Spleen (tissue), 11 donors: ENCODE measurements around the gene MED26. TPM values are rescaled to one million over a fixed set of nuclear protein-coding genes. Genes with fewer than 3 reads are reported as not detected.

Experiments used
- DNase-seq: peaks from one replicate; pipeline ENCODE4 v3.0.0-alpha.2; 2020
- H3K27ac ChIP-seq, 8 donors: fragments of 200-600 bp; sonication (generic) in 7 of 8; 1 replicate in 4 of 8; 2 replicates in 4 of 8; pipeline versions ENCODE4 v1.5.0 to v1.8.0; 2016 to 2021; ENCODE audit warnings: inconsistent platforms in 4 of 8, mild to moderate bottlenecking in 4 of 8, moderate library complexity in 1 of 8
- H3K27me3 ChIP-seq, 7 donors: fragments of 200-600 bp; sonication (generic) in 6 of 7; replicated peaks in 1 of 7; 1 replicate in 4 of 7; 2 replicates in 3 of 7; pipeline versions ENCODE4 v1.5.0 to v1.8.0; 2016 to 2021; ENCODE audit warnings: inconsistent platforms in 3 of 7, mild to moderate bottlenecking in 1 of 7
- H3K36me3 ChIP-seq, 6 donors: fragments of 200-600 bp; sonication (generic) in 5 of 6; 1 replicate in 4 of 6; 2 replicates in 2 of 6; pipeline versions ENCODE4 v1.5.0 to v1.8.0; 2016 to 2021; ENCODE audit warnings: inconsistent platforms in 2 of 6
- H3K4me1 ChIP-seq, 6 donors: fragments of 200-600 bp; sonication (generic) in 5 of 6; 1 replicate in 3 of 6; 2 replicates in 3 of 6; pipeline versions ENCODE4 v1.5.0 to v1.8.0; 2016 to 2021; ENCODE audit warnings: inconsistent platforms in 3 of 6
- H3K4me3 ChIP-seq, 8 donors: fragments of 200-600 bp; sonication (generic) in 7 of 8; 1 replicate in 4 of 8; 2 replicates in 4 of 8; pipeline versions ENCODE4 v1.5.0 to v1.8.0; 2016 to 2021; ENCODE audit warnings: inconsistent platforms in 4 of 8, mild to moderate bottlenecking in 4 of 8, moderate library complexity in 2 of 8
- H3K9me3 ChIP-seq, 8 donors: fragments of 200-600 bp; sonication (generic) in 7 of 8; 1 replicate in 4 of 8; 2 replicates in 4 of 8; pipeline versions ENCODE4 v1.5.0 to v1.8.0; 2016 to 2021; ENCODE audit warnings: inconsistent platforms in 4 of 8
- POLR2A ChIP-seq, 3 donors: fragments of 450-650 bp; IDR thresholded peaks; one replicate each; pipeline ENCODE4 v1.5.1; 2017; ENCODE audit warnings: antibody characterized with exemption in 3 of 3, mild to moderate bottlenecking in 1 of 3
- POLR2AphosphoS5 ChIP-seq, 3 donors: sonication (generic); formaldehyde crosslinking; IDR thresholded peaks; one replicate each; pipeline ENCODE4 v1.5.1; 2017; ENCODE audit warnings: antibody characterized with exemption in 3 of 3
- WGBS, 5 donors: extraction: QIAGEN DNeasy Blood & Tissue Kit in 3 of 5; methylation state at CpG; one replicate each; pipeline versions ENCODE4 v1.1.5 to v1.1.7; 2013 to 2018; 5-methylcytosine and 5-hydroxymethylcytosine counted together
- intact Hi-C: fragments of 100-400 bp; cut with DNase I; formaldehyde crosslinking; loops from one replicate; pipeline ENCODE4 v1.15.0; 2023; ENCODE audit warnings: low total_unique reads
- polyA plus RNA-seq, 3 donors: library from polyadenylated mRNA; stranded (reverse); fragments of 200-250 nt; gene quantifications; one replicate each; pipeline ENCODE4 v1.2.1, GENCODE V29; 2013
- total RNA-seq, 7 donors: library from RNA; depleted of rRNA in 3 of 7; stranded (reverse); fragments of >200 nt in 3 of 7; fragmentation: NEBNext Ultra II Directional in 4 of 7; extraction: Animal tissue kit (Norgen Biotek cat#: 25700) in 4 of 7; gene quantifications; one replicate each; pipeline versions ENCODE4 v1.1.0 to v1.2.1, GENCODE V29; 2016 to 2021
- TF ChIP-seq, protein P1 (sequence below), 11 experiments: fragments of 200-600 bp in 7 of 11; fragments of 450-650 bp in 4 of 11; sonication (generic) in 4 of 11; IDR thresholded peaks in 8 of 11; conservative IDR thresholded peaks in 3 of 11; 1 replicate in 7 of 11; 2 replicates in 4 of 11; pipeline versions ENCODE4 v1.4.0 to v1.8.0; 2016 to 2021; ENCODE audit warnings: antibody characterized with exemption in 11 of 11, inconsistent platforms in 4 of 11, mild to moderate bottlenecking in 1 of 11
- donor health status: healthy with polysubstance abuse.
- donor health status: DM: no; HTN: no; CAD: no; lungs with moderate emphysema.
- donor health status: DM: no; HTN: no; CAD: no.
- donor health status: Bipolar disorder and iron deficiency.
- donor health status: healthy.
- donor health status: DM: no; HTN: no; CAD: no.
- donor health status: DM: yes; HTN: yes; CAD: no.

MED26 gene
- total and polyA plus RNA-seq, 10 donors, result 6.5 to 20.4 (median 15.7) TPM

DNA sequence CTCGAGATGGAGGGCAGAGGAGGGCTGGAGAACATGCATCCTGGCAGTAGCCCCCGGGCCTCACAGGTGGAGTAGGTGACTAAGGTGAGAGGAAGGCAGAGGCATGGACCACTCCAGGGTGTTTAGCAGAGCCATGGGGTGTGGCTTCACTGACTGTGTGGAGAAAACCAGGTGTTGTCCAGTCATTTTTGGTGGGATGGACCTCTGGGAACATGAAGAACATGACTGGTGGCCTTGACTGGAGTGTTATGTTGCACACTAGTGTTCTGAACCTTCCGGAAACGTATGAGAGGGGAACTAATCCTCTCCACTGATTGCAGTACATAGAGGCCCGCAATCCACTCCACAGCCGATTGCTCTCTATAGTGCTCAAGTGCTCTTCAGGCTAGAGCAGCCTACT, 16.9 kb downstream of the MED26 start:
- intact Hi-C loops, result no loop called here
- 82 to 93% (median 86%) methylated on average over 6 of the region's 6 CpGs for WGBS, 5 donors
- peaks cover 0 to 6% (median 0%) of the 10 kb centered on the region in 6 donors for H3K36me3 ChIP-seq
- H3K27ac ChIP-seq, result peak overlapping the region in 2 of 8 donors; percentile 25 to 60
- no peak overlapping the region for H3K4me3 ChIP-seq
- no peak for DNase-seq
- no peak for TF ChIP-seq POLR2A (IDR thresholded peaks at IDR 0.05)
- TF ChIP-seq POLR2AphosphoS5 (IDR thresholded peaks at IDR 0.05), result no peak
- TF ChIP-seq, protein P1, sequence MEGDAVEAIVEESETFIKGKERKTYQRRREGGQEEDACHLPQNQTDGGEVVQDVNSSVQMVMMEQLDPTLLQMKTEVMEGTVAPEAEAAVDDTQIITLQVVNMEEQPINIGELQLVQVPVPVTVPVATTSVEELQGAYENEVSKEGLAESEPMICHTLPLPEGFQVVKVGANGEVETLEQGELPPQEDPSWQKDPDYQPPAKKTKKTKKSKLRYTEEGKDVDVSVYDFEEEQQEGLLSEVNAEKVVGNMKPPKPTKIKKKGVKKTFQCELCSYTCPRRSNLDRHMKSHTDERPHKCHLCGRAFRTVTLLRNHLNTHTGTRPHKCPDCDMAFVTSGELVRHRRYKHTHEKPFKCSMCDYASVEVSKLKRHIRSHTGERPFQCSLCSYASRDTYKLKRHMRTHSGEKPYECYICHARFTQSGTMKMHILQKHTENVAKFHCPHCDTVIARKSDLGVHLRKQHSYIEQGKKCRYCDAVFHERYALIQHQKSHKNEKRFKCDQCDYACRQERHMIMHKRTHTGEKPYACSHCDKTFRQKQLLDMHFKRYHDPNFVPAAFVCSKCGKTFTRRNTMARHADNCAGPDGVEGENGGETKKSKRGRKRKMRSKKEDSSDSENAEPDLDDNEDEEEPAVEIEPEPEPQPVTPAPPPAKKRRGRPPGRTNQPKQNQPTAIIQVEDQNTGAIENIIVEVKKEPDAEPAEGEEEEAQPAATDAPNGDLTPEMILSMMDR (IDR thresholded peaks at IDR 0.05 in 8 of 11, conservative IDR thresholded peaks at IDR 0.05 in 3 of 11), result no peak
- H3K9me3 ChIP-seq, result no peaks in the 10 kb centered on the region
- H3K27me3 ChIP-seq, result no peaks in the 10 kb centered on the region
- peaks cover 30 to 100% (median 81%) of the 10 kb centered on the region in 6 donors for H3K4me1 ChIP-seq

DNA sequence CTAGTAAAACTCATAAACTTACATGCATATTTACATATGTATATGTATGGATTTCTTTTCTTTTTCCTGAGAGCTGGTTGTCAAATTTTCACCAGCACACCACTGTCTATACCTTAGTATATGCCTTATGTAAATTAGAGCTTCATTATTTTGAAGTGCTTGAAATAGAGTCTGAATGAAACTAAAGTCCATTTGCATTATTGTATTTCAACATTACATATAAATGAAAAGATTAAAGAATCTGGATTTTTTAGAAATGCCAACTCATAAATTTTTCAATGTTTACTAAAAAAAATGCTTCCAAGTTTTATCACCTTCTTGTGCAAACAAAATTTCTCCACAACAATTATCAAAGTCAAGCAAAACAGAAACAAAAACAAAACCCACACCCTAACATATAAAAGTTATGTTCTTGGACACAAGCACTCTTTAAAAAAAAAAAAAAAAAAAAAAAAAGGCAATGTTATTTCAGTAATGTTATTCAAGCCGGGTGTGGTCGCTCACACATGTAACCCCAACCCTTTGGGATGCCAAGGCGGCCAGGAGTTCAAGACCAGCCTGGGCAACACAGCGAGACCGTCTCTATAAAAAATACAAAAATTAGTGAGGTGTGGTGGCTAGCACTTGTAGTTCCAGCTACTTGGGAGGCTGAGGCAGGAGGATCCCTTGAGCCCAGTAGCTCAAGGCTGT, 18.3 kb downstream of the MED26 start:
- 64 to 84% (median 76%) methylated on average over 5 of the region's 5 CpGs for WGBS, 5 donors

DNA sequence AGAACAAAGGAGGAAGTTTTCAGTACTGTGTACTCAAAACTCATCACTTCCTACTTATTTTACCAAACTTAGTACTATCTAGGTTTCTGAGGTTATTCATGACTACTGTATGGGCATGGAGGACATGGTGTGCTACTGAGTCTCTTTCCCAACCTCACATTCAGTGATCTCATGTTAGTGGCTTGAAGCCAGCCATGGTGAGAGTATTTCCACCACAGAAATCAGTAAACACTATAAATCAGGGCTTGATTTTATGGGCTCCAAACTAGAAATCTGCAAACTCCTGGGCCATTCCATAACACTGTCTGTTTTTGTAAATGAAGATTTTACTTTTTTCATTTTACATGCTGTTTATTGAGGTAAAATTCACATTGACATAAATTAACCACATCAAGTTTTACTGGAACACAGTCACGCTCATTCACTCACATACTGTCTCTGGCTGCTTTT, 19.7 kb downstream of the MED26 start:
- H3K36me3 ChIP-seq, result peaks cover 0 to 15% (median 0%) of the 10 kb centered on the region in 6 donors
- H3K27me3 ChIP-seq, result no peaks in the 10 kb centered on the region
- no peak for DNase-seq
- 93 to 98% (median 95%) methylated on average over 1 of the region's 1 CpG for WGBS, 5 donors
- H3K9me3 ChIP-seq, result no peaks in the 10 kb centered on the region
- TF ChIP-seq, protein P1 (IDR thresholded peaks at IDR 0.05 in 8 of 11, conservative IDR thresholded peaks at IDR 0.05 in 3 of 11), result no peak
- peak in 1 of 3 donors; percentile 50 for TF ChIP-seq POLR2AphosphoS5 (IDR thresholded peaks at IDR 0.05)
- H3K4me3 ChIP-seq, result no peak overlapping the region
- H3K27ac ChIP-seq, result peak overlapping the region in 5 of 8 donors; percentile 29 to 88 (median 78)
- peaks cover 23 to 100% (median 73%) of the 10 kb centered on the region in 6 donors for H3K4me1 ChIP-seq
- intact Hi-C loops, result no loop called here

More for the DNA sequence above, 18.3 kb downstream of the MED26 start:
- no peaks in the 10 kb centered on the region for H3K27me3 ChIP-seq
- TF ChIP-seq POLR2A (IDR thresholded peaks at IDR 0.05) (no peak), POLR2AphosphoS5 (IDR thresholded peaks at IDR 0.05) (no peak)
- TF ChIP-seq, protein P1 (IDR thresholded peaks at IDR 0.05 in 8 of 11, conservative IDR thresholded peaks at IDR 0.05 in 3 of 11), result no peak
- H3K27ac ChIP-seq, result peak overlapping the region in 2 of 8 donors; percentile 78 to 81
- intact Hi-C loops, result no loop called here
- no peak for DNase-seq
- no peaks in the 10 kb centered on the region for H3K9me3 ChIP-seq
- H3K4me3 ChIP-seq, result no peak overlapping the region
- peaks cover 24 to 100% (median 80%) of the 10 kb centered on the region in 6 donors for H3K4me1 ChIP-seq
- H3K36me3 ChIP-seq, result peaks cover 0 to 15% (median 0%) of the 10 kb centered on the region in 6 donors

DNA sequence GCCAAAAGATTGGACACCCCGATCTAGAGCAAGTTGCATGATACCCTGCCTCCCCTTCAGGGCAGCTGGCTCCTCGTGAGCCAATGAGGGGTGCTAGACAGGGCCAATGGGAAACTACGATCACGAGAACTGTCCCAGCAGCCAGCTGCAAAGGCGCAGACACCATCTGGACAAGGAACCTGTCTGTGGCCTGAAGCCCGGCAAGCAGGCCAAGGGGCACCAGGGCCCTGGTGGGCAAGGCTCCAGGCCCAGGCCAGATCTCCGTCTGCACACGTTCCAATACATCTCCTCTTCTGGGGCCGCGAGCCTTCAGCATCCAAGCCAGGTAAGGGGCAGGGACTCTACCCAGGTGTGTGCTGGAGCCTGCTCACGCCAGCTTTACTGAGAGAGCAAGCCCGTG, 20.2 kb downstream of the MED26 start:
- no peaks in the 10 kb centered on the region for H3K27me3 ChIP-seq
- WGBS, 5 donors, result 86 to 89% (median 89%) methylated on average over 8 to 12 of the region's 12 CpGs
- no peak overlapping the region for H3K4me3 ChIP-seq
- no peak for DNase-seq
- peak overlapping the region in 5 of 8 donors; percentile 29 to 88 (median 78) for H3K27ac ChIP-seq
- H3K4me1 ChIP-seq, result peaks cover 20 to 100% (median 70%) of the 10 kb centered on the region in 6 donors
- intact Hi-C loops, result no loop called here
- TF ChIP-seq POLR2AphosphoS5 (IDR thresholded peaks at IDR 0.05) (peak in 2 of 3 donors; percentile 16 to 39), POLR2A (IDR thresholded peaks at IDR 0.05) (no peak)
- TF ChIP-seq, protein P1 (IDR thresholded peaks at IDR 0.05 in 8 of 11, conservative IDR thresholded peaks at IDR 0.05 in 3 of 11), result no peak
- peaks cover 0 to 15% (median 0%) of the 10 kb centered on the region in 6 donors for H3K36me3 ChIP-seq
- H3K9me3 ChIP-seq, result no peaks in the 10 kb centered on the region
